ENCODE measurements around the gene GSG1L. TPM values are rescaled to one million over a fixed set of nuclear protein-coding genes. Genes with fewer than 3 reads are reported as not detected.

The GSG1L gene
- total RNA-seq, 1 donor from 2014 or later: not detected

- no peak for TF ChIP-seq CTCF (IDR thresholded peaks at IDR 0.05; ENCODE audit: insufficient read depth, low read length, poor library complexity, severe bottlenecking)
- no peaks in the 10 kb centered on the region for H3K36me3 ChIP-seq (ENCODE audit: control insufficient read depth, insufficient read depth, low read length)
- DNase-seq (ENCODE audit: low read depth): no peak
- no peak overlapping the region for H3K4me3 ChIP-seq (ENCODE audit: low read depth, low read length)
- peaks cover 3% of the 10 kb centered on the region for H3K27me3 ChIP-seq (ENCODE audit: control insufficient read depth, insufficient read depth, low read length)
These were observed 243.5 kb downstream of the GSG1L start for GRCh38 chr16:27819881-27820610.

GRCh38 chr16:27819356-27819755 is 244.2 kb downstream of the GSG1L start:
- no peak for DNase-seq (ENCODE audit: low read depth)
- TF ChIP-seq CTCF (IDR thresholded peaks at IDR 0.05; ENCODE audit: insufficient read depth, low read length, poor library complexity, severe bottlenecking): no peak
- Histone ChIP-seq H3K4me3 (ENCODE audit: low read depth, low read length) (no peak overlapping the region), H3K27me3 (ENCODE audit: control insufficient read depth, insufficient read depth, low read length) (peaks cover 3% of the 10 kb centered on the region), H3K36me3 (ENCODE audit: control insufficient read depth, insufficient read depth, low read length) (no peaks in the 10 kb centered on the region)

GRCh38 chr16:27818246-27818645 is 245.3 kb downstream of the GSG1L start:
- Histone ChIP-seq H3K4me3 (ENCODE audit: low read depth, low read length) (no peak overlapping the region), H3K36me3 (ENCODE audit: control insufficient read depth, insufficient read depth, low read length) (no peaks in the 10 kb centered on the region), H3K27me3 (ENCODE audit: control insufficient read depth, insufficient read depth, low read length) (peaks cover 2% of the 10 kb centered on the region)
- no peak for DNase-seq (ENCODE audit: low read depth)
- no peak for TF ChIP-seq CTCF (IDR thresholded peaks at IDR 0.05; ENCODE audit: insufficient read depth, low read length, poor library complexity, severe bottlenecking)

- no peak for DNase-seq (ENCODE audit: low read depth)
- Histone ChIP-seq H3K27me3 (ENCODE audit: control insufficient read depth, insufficient read depth, low read length) (no peaks in the 10 kb centered on the region), H3K4me3 (ENCODE audit: low read depth, low read length) (no peak overlapping the region), H3K36me3 (ENCODE audit: control insufficient read depth, insufficient read depth, low read length) (no peaks in the 10 kb centered on the region)
- TF ChIP-seq CTCF (IDR thresholded peaks at IDR 0.05; ENCODE audit: insufficient read depth, low read length, poor library complexity, severe bottlenecking): no peak
These were observed 246.5 kb downstream of the GSG1L start for GRCh38 chr16:27817038-27817437.

- H3K27me3 ChIP-seq (ENCODE audit: control insufficient read depth, insufficient read depth, low read length): no peaks in the 10 kb centered on the region
- TF ChIP-seq CTCF (IDR thresholded peaks at IDR 0.05; ENCODE audit: insufficient read depth, low read length, poor library complexity, severe bottlenecking): no peak
- no peaks in the 10 kb centered on the region for H3K36me3 ChIP-seq (ENCODE audit: control insufficient read depth, insufficient read depth, low read length)
- DNase-seq (ENCODE audit: low read depth): no peak
- no peak overlapping the region for H3K4me3 ChIP-seq (ENCODE audit: low read depth, low read length)
These were observed 247.0 kb downstream of the GSG1L start for GRCh38 chr16:27816561-27816960.

- Histone ChIP-seq H3K36me3 (ENCODE audit: control insufficient read depth, insufficient read depth, low read length) (no peaks in the 10 kb centered on the region), H3K4me3 (ENCODE audit: low read depth, low read length) (no peak overlapping the region), H3K27me3 (ENCODE audit: control insufficient read depth, insufficient read depth, low read length) (no peaks in the 10 kb centered on the region)
- DNase-seq (ENCODE audit: low read depth): no peak
- no peak for TF ChIP-seq CTCF (IDR thresholded peaks at IDR 0.05; ENCODE audit: insufficient read depth, low read length, poor library complexity, severe bottlenecking)
These were observed 249.9 kb downstream of the GSG1L start for GRCh38 chr16:27813591-27813990.

Measured in kidney epithelial cell (primary cell).